ENCODE results near the gene PLEK.

- TF ChIP-seq CTCF (conservative IDR thresholded peaks at IDR 0.05 in 1 of 2, IDR thresholded peaks at IDR 0.05 in 1 of 2; ENCODE audit: low read depth in 1 of 2, low read length in 2 of 2), result no peak
- no peak for TF ChIP-seq EZH2 (IDR thresholded peaks at IDR 0.05; ENCODE audit: low read length, missing control alignments)
These were observed 61.4 kb downstream of the PLEK start for GRCh38 chr2:68426446-68426845.

Data from fibroblast of lung (primary cell).